OCI-LY3 (cell line): ENCODE results near the gene RFPL1.

Experiments
- CTCF ChIP-seq: fragments of 200-600, 300-600 bp; sonication (generic); IDR thresholded peaks from 2 replicates; pipeline ENCODE4 v1.5.1; 2014; ENCODE audit warnings: antibody characterized with exemption, low read length, low read depth
- EZH2phosphoT487 ChIP-seq: fragments of 200-600 bp; shearing (Covaris generic); IDR thresholded peaks from 2 replicates; pipeline ENCODE4 v1.6.1; 2018; ENCODE audit warnings: antibody characterized with exemption, mixed run types, low read depth

- TF ChIP-seq CTCF (no peak), EZH2phosphoT487 (no peak)
These were observed 5.1 kb downstream of the RFPL1 start for GRCh38 chr22:29443452-29443851.
